Measurements from ENCODE around the gene LUC7L3. TPM values are rescaled to one million over a fixed set of nuclear protein-coding genes. Genes with fewer than 3 reads are reported as not detected.

Gene LUC7L3
- total and polyA plus RNA-seq, 2 experiments from 2014 or later = 69.3 to 501 TPM

GRCh38 chr17:50800196-50800700 is 80.8 kb downstream of the LUC7L3 start (continued):
- TF ChIP-seq CTCF (conservative IDR thresholded peaks at IDR 0.05; ENCODE audit: low read depth in 2 of 2) (no peak), ZNF114 (CRISPR knock-in tag; IDR thresholded peaks at IDR 0.05) (no peak), POLR2AphosphoS5 (IDR thresholded peaks at IDR 0.05; ENCODE audit: low read depth) (no peak), NANOG (IDR thresholded peaks at IDR 0.05; ENCODE audit: borderline replicate concordance) (no peak), ETS1 (IDR thresholded peaks at IDR 0.05) (no peak)

GRCh38 chr17:50802609-50803571 is 83.5 kb downstream of the LUC7L3 start:
- no peaks in the 10 kb centered on the region for H3K9me3 Mint-ChIP-seq

More at GRCh38 chr17:50802609-50803571, 83.5 kb downstream of the LUC7L3 start:
- 0 out of 2 replicates have a peak overlapping the region, but pooled peaks have one; percentile 66 for H3K27ac ChIP-seq (ENCODE audit: low read depth)
- H3K79me2 ChIP-seq (replicated peaks; ENCODE audit: insufficient read depth) = no peaks in the 10 kb centered on the region
- Mint-ChIP-seq H3K27ac (no peak overlapping the region), H3K4me1 (peaks cover 16% of the 10 kb centered on the region), H3K27me3 (ENCODE audit: insufficient read depth, low read depth, poor library complexity) (peaks cover 3% of the 10 kb centered on the region), H3K36me3 (ENCODE audit: low read depth) (no peaks in the 10 kb centered on the region), H3K4me3 (no peak overlapping the region)
- H3F3A ChIP-seq (replicated peaks; ENCODE audit: low read depth) = no peaks in the 10 kb centered on the region
- no peak overlapping the region for H3K4me2 ChIP-seq
- 0 out of 2 replicates have a peak, but pooled peaks cover 3% of the 10 kb centered on the region for H3K9me2 ChIP-seq (ENCODE audit: insufficient read depth)
- peak overlapping the region; percentile 88 for H2AFZ ChIP-seq
- DNase-seq (ENCODE audit: low spot score) = no peak
- TF ChIP-seq ZNF462 (CRISPR knock-in tag; IDR thresholded peaks at IDR 0.05) (no peak), CTCF (conservative IDR thresholded peaks at IDR 0.05; ENCODE audit: low read depth in 2 of 2) (no peak), NANOG (IDR thresholded peaks at IDR 0.05; ENCODE audit: borderline replicate concordance) (no peak), STAT1 (IDR thresholded peaks at IDR 0.05; ENCODE audit: unreplicated experiment) (no peak), ZNF114 (CRISPR knock-in tag; IDR thresholded peaks at IDR 0.05) (no peak), ETS1 (IDR thresholded peaks at IDR 0.05) (no peak), EZH2 (IDR thresholded peaks at IDR 0.05; ENCODE audit: low read depth, unreplicated experiment) (no peak), JUNB (IDR thresholded peaks at IDR 0.05; ENCODE audit: unreplicated experiment) (no peak)
- no peak for ATAC-seq
- no peaks in the 10 kb centered on the region for H4K20me1 ChIP-seq (replicated peaks; ENCODE audit: insufficient read depth)
- no peaks in the 10 kb centered on the region for H3K27me3 ChIP-seq (ENCODE audit: insufficient read depth)
- peaks cover 4% of the 10 kb centered on the region; the same call in 1 of the 2 replicates for H3K4me1 ChIP-seq (ENCODE audit: insufficient read depth)
- no peak overlapping the region for H3K4me3 ChIP-seq
- H3K36me3 ChIP-seq (ENCODE audit: insufficient read depth) = no peaks in the 10 kb centered on the region

Data from GM23338 (cell line).